GM18508 (cell line): ENCODE data around the gene EID1.

ENCODE experiments used
- ATAC-seq: cut with Tn5 transposase; IDR thresholded peaks from one replicate; pipeline ENCODE4 v1.9.1; 2021; ENCODE audit warnings: moderate number of reproducible peaks; ENCODE audit not compliant: insufficient read depth, unreplicated experiment

Gene EID1

DNA sequence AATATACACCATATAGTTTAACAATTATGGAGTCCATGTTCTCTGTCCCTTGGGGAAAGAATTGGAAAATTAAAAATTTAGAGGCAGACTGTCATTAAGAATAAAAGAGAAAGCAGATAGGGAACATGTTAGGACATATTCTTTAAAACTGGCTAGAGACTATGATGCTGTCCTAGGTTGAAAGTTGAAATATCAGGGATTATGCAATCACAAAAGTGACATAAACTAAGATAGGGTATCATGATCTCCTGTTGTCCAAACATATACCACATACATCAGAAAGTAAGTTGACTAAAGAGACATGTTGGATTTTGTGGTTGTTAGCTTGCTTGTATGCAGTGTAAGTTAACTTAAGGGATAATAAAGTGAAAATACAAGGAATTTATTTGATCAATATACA, 9.9 kb upstream of the EID1 start:
- ATAC-seq, result no peak

DNA sequence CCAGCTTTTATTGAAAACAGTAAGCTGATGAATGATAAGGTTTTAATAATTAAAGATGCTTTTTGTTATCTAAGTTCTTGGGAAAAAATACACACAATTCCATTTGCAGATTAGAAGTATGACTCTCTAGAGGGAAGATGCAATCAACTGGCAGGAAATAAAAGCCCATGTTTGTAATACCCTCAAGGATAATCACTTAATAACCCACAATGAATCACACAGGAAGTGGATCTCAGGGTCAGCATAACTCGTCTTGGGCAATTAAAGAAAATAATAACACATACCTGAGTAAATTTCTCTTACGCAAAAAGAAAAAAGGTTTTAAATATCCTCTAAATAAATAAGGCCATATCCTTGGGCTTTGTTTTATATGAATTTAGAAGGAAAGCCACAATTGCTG, 9.4 kb upstream of the EID1 start:
- no peak for ATAC-seq

DNA sequence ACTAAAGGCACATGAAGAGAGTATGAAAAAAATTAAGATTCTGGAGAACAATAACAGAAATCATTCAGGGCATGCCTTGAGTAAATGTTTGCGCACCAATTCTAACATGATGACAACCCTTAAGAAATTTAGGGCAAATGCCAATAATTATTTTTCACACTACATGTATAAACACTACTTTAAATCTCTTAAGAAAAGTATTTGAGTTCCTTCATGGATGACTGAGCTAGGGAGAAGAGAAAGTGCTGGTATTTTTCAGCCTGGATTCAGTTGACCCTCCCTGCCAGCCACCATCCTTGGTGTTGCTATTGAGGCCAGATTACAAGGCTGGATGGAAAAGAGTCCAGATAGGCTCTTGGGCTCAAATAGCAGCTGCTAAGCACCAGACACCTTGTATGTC, 8.0 kb upstream of the EID1 start:
- ATAC-seq, result no peak

DNA sequence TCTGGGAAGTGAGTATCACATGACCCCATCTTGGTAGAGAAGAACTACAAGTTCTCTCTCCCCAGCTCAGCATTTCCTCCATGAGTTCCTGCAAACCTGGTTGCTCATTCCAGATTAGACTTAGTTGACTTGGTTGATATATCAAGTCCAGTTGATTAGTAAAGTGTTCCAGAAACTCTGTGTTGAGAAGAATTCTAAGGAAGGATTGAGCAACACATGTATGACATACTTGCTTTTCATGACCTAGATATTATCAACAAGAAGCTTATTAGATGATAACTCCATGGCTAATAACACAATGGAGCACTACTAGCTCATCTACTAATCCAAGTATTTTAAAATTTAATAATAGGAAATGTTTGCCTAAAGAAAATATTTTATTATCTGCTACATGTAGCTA, 6.4 kb upstream of the EID1 start:
- ATAC-seq, result no peak

DNA sequence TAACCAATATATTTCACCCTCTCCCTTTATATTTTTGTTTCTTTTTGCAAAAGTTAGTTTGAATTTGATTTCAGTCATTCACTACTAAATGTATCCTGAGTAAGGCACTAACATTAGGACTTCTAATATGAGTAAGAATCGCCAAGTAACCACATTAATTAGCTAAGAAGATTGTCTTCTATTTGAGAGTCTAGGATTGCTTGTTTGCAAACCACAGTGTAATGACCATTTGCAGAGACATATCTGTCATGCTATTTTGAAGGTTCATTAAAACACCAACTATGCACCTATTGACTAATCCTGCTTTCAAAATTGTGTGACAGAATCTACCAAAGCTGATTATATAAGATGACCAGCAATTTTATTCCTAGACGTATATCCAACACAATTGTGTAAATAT, 5.3 kb upstream of the EID1 start:
- no peak for ATAC-seq

DNA sequence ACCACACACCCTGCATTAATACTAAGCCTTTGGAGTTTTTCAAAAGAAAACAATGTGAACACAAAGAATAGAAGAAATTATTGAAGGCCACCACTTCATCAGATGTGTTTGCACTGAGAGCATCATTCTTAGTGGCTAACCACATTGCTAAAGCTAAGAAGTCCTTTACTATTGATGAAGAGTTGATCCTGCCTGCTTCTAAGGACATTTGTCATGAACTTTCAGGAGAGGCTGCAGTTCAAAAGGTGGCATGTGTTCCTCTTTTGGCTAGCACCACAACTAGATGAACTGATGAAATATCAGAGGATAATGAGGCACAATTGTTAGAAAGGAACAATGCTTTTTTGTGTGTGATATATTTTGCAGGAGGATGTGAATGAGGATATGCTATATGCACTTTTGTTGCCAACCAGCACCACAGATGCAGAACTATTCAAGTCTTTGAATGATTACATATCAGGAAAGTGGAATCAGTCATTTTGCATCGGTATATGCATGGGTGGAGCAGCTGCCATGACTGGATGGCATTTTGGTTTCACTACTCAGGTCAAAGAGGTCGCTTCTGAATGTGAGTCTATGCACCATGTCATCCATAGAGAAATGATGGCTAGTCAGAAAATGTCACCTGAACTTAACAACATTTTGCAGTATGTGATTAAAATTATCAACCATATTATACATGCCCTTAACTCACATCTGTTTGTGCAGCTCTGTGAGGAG, 2.5 kb upstream of the EID1 start:
- no peak for ATAC-seq

DNA sequence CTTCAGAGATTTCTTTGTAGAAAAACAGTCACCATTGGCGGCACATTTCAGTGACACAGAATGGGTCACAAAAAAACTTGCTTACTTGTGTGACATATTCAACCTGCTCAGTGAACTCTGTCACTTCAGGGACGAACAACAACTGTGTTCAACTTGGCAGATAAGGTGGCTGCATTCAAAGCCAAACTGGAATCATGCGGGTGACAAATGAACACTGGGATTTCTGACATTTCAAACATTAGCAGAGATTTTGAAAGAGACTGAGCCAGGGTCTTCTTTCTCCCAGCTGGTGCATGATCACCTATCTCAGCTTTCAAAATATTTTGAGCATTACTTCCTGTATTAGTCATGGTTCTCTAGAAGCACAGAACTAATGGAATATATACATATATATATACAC, 1.9 kb upstream of the EID1 start:
- no peak for ATAC-seq

DNA sequence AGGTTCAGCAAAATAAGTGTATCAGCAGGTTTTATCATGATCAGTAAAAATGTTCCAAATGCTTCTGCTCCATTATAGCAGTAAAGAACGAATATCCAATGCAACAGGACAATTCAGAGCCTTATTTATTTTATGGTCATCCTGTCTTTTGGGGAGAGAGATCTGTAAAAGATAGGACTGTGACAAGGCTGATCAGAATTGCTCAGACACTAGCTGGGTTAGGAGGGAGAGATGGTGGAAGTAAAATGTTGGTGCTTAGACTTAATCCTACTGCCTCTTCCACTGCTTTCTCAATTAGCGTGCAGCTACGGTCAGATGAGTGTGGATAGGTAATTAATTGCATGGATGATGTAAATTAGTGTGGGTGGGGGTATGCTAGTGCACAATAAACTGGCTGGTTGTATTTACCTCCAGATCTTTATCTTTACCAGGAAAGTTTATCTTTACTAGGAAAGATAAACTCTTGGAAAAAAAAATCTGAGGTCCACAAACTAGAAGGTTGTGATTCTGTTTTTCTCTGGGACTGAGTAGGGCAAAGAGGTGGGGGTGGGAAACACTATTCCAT, 2.2 kb downstream of the EID1 start:
- ATAC-seq, result no peak

DNA sequence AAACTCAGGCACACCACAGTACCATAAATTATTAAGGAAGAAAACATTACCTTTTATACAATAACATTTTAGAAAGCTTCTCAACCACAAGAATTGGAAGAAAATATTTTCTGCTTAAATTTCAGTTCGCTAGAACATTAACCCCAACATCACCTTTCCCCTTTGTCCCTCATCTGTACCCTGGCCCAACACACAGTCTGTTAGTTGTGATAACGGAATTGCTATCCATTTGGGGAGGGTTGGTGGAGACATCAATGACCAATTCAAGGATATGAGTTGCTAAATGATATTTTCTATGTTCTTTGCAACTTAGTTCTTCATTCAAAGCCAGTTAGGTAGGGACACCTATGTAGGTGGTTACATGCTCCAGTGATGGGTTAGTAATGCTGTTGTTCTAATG, 5.8 kb downstream of the EID1 start:
- ATAC-seq, result no peak

DNA sequence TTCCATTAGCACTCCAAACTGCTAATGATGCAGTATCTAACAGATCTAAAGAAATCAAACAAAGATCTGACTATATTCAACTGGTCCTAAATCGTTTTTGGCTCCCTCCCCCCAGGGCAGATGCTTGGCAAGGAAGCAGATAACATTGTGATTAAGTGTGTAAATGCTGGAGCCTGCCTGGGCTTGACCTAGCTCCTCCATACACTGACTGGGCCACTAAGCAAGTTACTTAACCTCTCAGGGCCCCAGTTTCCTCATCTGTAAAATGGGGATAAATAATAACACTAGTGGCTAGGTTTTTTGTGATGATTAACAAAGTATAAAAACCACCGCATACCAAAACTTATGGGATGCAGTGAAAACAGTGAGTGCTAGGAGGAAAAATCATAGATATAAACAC, 9.2 kb downstream of the EID1 start:
- ATAC-seq, result no peak

DNA sequence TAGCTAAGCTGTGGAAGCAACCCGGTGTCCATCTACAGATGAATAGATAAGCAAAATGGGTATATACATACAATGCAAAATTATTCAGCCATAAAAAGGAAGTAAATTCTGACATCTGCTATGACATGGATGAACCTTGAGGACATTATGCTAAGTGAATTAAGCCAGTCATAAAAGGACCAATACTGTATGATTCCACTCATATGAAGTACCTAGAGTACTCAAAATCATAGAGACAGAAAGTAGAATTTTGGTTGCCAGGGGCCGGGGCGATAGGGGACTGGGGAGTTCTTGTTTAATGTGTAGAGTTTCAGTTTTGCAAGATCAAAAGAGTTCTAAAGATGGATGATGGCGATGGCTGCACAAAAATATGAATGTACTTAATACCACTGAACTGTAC, 10.3 kb downstream of the EID1 start:
- ATAC-seq, result no peak

DNA sequence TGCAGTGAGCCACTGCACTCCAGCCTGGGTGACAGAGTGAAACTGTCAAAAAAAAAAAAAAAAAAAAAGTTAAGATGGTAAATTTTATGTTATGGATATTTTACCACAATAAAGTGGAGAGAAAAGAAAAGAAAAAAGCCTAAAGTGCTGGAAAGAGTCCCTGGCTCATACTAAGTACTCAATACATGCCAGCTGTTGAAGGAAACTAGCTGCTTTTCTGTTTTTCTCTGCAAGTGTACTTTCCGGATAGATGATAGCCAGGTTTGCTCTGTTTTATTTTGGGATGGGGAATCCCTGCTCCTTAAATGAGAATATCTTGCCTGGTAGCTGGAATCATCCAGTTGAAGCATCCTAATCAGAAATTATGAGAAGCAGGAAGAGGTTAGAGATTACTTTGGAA, 10.9 kb downstream of the EID1 start:
- ATAC-seq, result no peak

DNA sequence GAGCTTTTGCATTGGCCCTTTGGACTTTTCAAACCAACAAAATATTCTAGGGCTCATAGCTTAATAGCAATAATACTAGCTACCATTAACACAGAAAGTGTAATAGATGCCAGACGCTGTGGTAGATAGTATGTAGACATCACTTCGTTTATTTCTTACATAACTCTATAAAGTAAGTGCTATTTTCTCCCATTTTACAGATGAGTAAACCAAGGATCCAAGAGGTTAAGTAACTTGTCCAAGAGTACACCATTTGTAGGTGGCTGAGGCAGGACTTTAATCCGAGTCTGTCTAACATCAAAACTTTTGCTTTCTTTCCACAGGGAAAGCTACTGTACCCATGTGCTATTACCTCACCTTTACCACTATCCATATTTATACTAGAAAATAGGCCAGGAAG, 12.0 kb downstream of the EID1 start:
- no peak for ATAC-seq

DNA sequence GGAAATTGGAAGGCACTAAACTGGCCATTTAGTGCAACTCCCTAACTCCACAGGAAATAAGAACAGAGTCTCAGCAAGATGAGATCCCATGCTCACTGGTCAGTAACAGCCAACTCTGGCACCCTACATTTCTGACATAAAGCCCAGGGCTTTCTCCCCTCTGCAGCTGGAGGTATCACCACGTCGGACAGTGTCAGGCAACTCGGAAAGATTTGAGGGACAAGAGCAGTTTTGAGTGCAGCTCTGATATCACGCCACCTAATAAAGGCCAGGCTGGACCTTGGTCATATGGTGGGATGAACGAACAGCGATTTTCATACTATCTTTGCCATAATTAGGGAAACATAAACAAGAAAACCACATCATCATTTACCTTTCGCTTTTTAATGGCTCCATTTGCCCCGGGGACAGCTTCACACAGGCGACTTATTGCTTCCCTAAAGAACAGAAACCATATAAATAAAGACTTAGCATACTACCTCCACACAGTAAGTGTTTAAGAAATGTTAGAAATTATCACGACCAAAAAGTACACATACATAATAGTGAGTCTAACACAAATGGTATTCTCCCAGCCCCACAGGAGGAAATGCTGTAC, 12.5 kb downstream of the EID1 start:
- no peak for ATAC-seq

DNA sequence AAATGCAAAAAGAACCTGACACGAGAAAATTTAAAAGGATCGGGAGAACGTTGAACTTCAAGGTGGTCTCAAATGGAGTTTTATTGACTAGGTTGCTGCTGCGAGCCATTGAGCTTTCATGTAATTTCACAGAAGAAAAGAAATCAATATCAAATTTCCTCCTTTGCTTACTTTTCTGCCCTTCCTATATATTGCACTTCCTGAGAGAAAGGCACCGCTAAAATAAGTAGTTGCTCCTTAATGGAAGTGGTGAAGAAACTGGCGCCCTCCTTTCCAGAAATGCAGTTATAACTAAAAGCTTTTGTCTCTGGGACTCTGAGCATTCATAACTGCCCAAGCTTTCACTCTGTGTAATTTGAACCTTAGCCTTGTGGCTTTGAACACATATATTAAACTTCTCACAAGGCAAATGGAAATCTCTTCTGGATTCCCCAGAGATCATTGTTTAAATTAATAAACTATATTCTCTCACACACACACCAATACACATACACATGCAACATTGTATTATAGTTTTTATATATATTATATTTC, 13.4 kb downstream of the EID1 start:
- no peak for ATAC-seq

DNA sequence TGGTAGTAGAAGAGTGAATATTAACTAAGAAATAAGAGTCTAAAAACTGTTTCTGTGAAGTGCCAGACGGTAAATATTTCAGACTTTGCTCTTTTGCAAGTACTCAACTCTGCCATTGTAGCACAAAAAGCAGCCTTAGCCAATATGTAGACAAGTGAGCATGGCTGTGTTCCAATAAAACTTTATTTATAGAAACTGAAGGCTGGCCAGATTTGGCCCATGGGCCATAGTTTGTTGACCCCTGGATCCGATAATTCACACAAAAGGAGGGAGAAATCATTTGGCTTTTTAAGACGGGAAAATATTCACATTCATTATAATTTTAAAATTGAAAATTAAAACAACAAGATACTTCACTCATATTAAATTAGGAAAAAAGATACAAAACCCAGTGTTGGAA, 15.4 kb downstream of the EID1 start:
- ATAC-seq, result no peak

DNA sequence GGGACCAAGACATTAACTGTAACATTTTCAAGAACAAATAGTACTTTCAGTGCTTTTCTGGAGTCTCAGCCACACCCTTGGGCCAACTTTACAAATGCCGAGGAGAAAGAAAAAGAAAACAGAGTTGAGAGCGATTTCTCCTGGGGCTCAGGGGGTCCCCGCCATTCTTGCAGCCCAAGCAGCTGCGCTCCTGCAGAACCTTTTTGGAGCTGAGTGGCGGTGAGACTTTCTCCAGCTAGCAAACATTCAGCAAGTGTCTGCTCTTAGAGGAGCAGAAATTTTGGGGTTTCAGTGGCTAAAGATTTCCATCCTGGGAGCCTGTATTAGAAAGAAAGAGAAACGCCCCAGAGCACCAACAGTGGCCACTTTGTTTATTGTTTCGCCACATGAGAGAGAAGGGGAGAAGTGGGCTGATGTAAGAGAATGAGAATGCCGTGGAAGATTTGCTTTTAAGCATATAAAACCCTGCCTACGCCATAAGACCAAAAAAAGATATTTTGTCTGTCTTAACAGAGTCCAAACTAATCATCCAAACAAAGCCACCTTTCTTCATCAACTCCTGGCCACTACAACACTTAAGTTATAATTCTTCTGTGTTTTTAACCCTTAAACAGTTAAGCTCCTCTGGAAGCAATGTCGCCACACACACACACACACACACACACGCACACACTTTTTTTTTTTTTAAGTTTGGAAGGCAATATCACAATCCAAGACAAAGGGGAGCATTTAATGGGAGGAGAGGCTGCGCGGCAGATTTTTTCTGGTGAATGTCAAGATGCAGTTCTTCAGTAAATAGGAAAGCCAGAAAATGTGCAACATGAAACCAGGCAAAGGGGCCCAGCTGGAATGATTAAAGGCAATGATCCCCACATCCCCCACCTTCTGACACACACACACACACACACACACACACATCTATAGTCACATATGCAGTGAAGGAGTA, 19.2 kb downstream of the EID1 start:
- ATAC-seq, result no peak

DNA sequence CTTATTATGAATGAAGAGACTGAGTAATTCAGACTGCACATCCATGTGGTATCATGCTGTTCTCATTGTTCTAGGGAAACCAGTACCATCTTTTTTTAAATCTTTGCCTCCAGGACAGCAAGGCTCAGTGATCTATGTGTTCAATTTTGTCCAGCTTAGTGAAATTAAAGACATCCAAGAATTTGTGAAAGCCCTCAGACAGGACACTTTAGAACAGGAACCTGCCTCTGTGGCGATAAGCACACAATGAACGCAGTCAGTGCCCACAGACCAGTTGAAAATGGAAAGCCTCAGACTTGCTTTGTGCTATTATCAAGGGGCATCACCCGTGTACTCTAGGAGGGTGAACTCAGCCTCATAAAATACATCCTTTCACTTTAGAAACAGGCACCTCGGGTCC, 20.1 kb downstream of the EID1 start:
- ATAC-seq, result no peak

DNA sequence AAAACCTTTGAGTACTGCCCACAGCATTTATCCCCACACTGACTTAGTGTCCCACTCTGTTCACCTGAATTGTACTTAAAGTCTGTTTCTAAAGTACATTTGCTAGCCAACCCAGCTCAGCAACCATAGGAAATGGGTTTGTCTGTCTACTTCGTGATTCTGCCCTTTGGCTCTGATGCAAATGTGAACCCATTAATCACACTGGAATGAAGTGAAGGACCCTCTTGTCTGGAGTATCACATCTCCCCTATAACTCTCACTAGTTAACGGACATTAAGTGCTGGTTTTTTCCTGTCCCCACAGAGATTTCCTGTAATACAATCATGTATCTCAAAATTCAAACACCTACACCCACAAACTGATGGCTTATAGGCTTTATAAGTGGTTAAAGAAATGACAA, 20.5 kb downstream of the EID1 start:
- no peak for ATAC-seq

DNA sequence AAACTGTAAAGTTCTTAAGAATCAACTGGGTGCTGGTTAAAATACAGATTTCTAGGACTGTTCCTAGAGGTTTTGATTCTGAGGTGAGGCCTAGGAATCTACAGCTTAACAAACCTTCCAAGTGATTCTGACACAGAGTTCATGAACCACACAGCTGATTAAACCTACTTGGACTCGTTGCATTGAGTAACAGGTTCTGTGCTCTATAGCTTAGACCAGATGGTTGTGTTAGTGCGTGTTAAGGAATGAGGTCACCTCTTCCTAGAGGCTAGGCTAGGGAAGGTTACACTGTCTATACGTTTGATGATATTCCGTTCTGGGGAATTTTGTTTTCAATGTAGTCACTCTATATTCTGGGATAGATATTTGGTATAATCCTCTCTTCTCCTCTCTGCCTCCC, 21.9 kb downstream of the EID1 start:
- no peak for ATAC-seq

DNA sequence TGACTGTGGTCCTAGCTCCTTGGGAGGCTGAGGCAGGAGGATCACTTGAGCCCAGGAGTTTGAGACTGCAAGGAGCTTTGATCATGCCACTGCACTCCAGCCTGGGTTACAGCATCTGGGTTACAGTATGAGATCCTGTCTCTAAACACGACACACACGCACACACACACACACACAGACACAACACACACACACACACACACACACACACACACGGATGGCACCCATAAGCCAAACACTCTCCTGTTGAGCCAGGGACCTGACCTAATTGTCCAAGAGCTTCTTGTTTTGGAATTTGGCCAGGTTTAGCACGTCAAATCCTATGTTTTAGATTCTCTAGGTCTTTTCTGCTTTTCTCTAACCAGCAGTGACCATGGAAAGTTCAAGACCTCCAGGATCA, 26.8 kb downstream of the EID1 start:
- no peak for ATAC-seq
